Mucosa of descending colon (tissue), 3 donors: Measurements from ENCODE around the gene VAT1L. TPM values are rescaled to one million over a fixed set of nuclear protein-coding genes. Genes with fewer than 3 reads are reported as not detected.

Experiments
- ATAC-seq: fragments of 200-7000 bp; cut with Tn5 transposase; one replicate; pipeline ENCODE4 v1.9.1; 2020; ENCODE audit warnings: mild to moderate bottlenecking, moderate library complexity
- DNase-seq, 3 donors: peaks; one replicate each; pipeline ENCODE4 v3.0.0-alpha.2; 2020
- H3K36me3 ChIP-seq: fragments of 200-600 bp; one replicate; pipeline ENCODE4 v1.8.0; 2021; ENCODE audit warnings: low read depth, mild to moderate bottlenecking
- H3K4me1 ChIP-seq: fragments of 200-600 bp; one replicate; pipeline ENCODE4 v1.8.0; 2021; ENCODE audit warnings: low read depth, mild to moderate bottlenecking
- H3K4me3 ChIP-seq: fragments of 200-600 bp; one replicate; pipeline ENCODE4 v1.8.0; 2021; ENCODE audit warnings: mild to moderate bottlenecking
- H3K9me3 ChIP-seq: fragments of 200-600 bp; one replicate; pipeline ENCODE4 v1.8.0; 2021; ENCODE audit warnings: mild to moderate bottlenecking
- CTCF ChIP-seq: fragments of 200-600 bp; IDR thresholded peaks from one replicate; pipeline ENCODE4 v1.8.0; 2022; ENCODE audit warnings: antibody characterized with exemption, mild to moderate bottlenecking
- intact Hi-C, 2 donors: fragments of 100-400 bp; cut with DNase I in 1 of 2; cut with micrococcal nuclease in 1 of 2; formaldehyde crosslinking; loops; one replicate each; pipeline versions ENCODE4 v1.11.0 to v1.11.1; 2022; cut with DNase I, micrococcal nuclease
- long read RNA-seq, 2 donors: library from polyadenylated mRNA; unstranded; transcript quantifications; one replicate each; pipeline ENCODE4 v2.0.0, GENCODE V29; 2019 to 2021
- total RNA-seq, 3 donors: library from RNA; stranded (reverse); fragmentation: NEBNext Ultra II Directional in 2 of 3; extraction: Animal tissue kit (Norgen Biotek cat#: 25700) in 2 of 3; gene quantifications; one replicate each; pipeline versions ENCODE4 v1.2.1 to v1.2.4, GENCODE V29; 2021 to 2023
- donor health status: DM: no; HTN: no; CAD: no; lungs with moderate emphysema.
- donor health status: DM: no; HTN: no; CAD: no.
- donor health status: DM: no; HTN: yes; CAD: no.

The VAT1L gene
- 1 to 10 TPM in 1 of 3 donors, under 1 TPM in 2; 0.84 to 8.7 (median 0.84) TPM for total RNA-seq
- long read RNA-seq, donor 1, transcript VAT1L-201 (9 exons, 3,825 nt): major isoform, 16 of 19 reads
- long read RNA-seq, donor 1, partial matches to known transcripts: 1 of 19 reads
- long read RNA-seq, donor 1, other reads (novel, unspliced or antisense): 2 of 19 reads
- long read RNA-seq, donor 2, partial matches to known transcripts: 1 of 1 reads
- long read RNA-seq, donor 2, other reads (novel, unspliced or antisense): 0 of 1 reads

GRCh38 chr16:77788181-77789084 is at the start of gene VAT1L:
Gene VAT1L, plus strand, starts transcription at chr16:77788564. Its CDS starts 119 bp downstream, at chr16:77788683.
- Histone ChIP-seq H3K9me3 (no peaks in the 10 kb centered on the region), H3K4me3 (no peak within 1 kb of the TSS), H3K36me3 (no peaks in the 10 kb centered on the region), H3K4me1 (peaks cover 12% of the 10 kb centered on the region)
- peak; percentile 54 for ATAC-seq
- DNase-seq: peak in 2 of 3 donors; percentile 32 to 35
- TF ChIP-seq CTCF: no peak
- intact Hi-C loops: no loop called here

- ATAC-seq: no peak
- no peak for DNase-seq
- no peak for TF ChIP-seq CTCF
- intact Hi-C loops: no loop called here
- no peaks in the 10 kb centered on the region for H3K4me1 ChIP-seq
- H3K9me3 ChIP-seq: no peaks in the 10 kb centered on the region
- no peaks in the 10 kb centered on the region for H3K36me3 ChIP-seq
- no peak overlapping the region for H3K4me3 ChIP-seq
Observed at GRCh38 chr16:77738706-77739558, 49.4 kb upstream of the VAT1L start.

- DNase-seq (no peak), ATAC-seq (no peak)
- intact Hi-C loops: no loop called here
- Histone ChIP-seq H3K9me3 (no peaks in the 10 kb centered on the region), H3K4me3 (no peak overlapping the region), H3K4me1 (no peaks in the 10 kb centered on the region), H3K36me3 (no peaks in the 10 kb centered on the region)
- TF ChIP-seq CTCF: no peak
Observed at GRCh38 chr16:77739559-77739892, 48.8 kb upstream of the VAT1L start.

GRCh38 chr16:77744141-77744540 is 44.2 kb upstream of the VAT1L start:
- no peaks in the 10 kb centered on the region for H3K9me3 ChIP-seq
- DNase-seq (no peak), ATAC-seq (no peak)
- no peak for TF ChIP-seq CTCF
- no peak overlapping the region for H3K4me3 ChIP-seq
- no peaks in the 10 kb centered on the region for H3K4me1 ChIP-seq
- intact Hi-C loops: no loop called here
- H3K36me3 ChIP-seq: no peaks in the 10 kb centered on the region

- no peak for DNase-seq
- TF ChIP-seq CTCF: no peak
- Histone ChIP-seq H3K36me3 (no peaks in the 10 kb centered on the region), H3K9me3 (no peaks in the 10 kb centered on the region), H3K4me3 (no peak overlapping the region), H3K4me1 (no peaks in the 10 kb centered on the region)
- no peak for ATAC-seq
- intact Hi-C loops: no loop called here
Observed at GRCh38 chr16:77745972-77746371, 42.4 kb upstream of the VAT1L start.
